ACC112 (cell line): ENCODE measurements around the gene CDH4.

Experiments
- H2AFZ ChIP-seq: fragments of 200-600 bp; sonication (generic); one replicate; pipeline ENCODE4 v1.6.0; 2017; ENCODE audit warnings: antibody characterized with exemption, low read length; ENCODE audit not compliant: unreplicated experiment
- H3K27ac ChIP-seq: fragments of 200-600 bp; sonication (generic); 2 replicates; pipeline ENCODE4 v1.5.1; 2014; ENCODE audit warnings: low read depth, mild to moderate bottlenecking, antibody characterized with exemption, low read length, moderate library complexity
- H3K27me3 ChIP-seq: fragments of 200-600 bp; sonication (generic); 2 replicates; pipeline ENCODE4 v1.6.1; 2014; ENCODE audit warnings: mild to moderate bottlenecking, antibody characterized with exemption, low read length, moderate library complexity, mixed read lengths; ENCODE audit not compliant: insufficient read depth
- H3K36me3 ChIP-seq: fragments of 200-600 bp; sonication (generic); 2 replicates; pipeline ENCODE4 v1.6.1; 2016; ENCODE audit warnings: mild to moderate bottlenecking, antibody characterized with exemption, low read length, moderate library complexity, mixed read lengths; ENCODE audit not compliant: insufficient read depth
- H3K4me1 ChIP-seq: fragments of 200-600 bp; sonication (generic); one replicate; pipeline ENCODE4 v1.6.1; 2016; ENCODE audit warnings: low read length, mixed read lengths; ENCODE audit not compliant: insufficient read depth, unreplicated experiment, control insufficient read depth
- H3K4me3 ChIP-seq: fragments of 200-600 bp; sonication (generic); 2 replicates; pipeline ENCODE4 v1.5.1; 2014; ENCODE audit warnings: mild to moderate bottlenecking, low read depth, low read length
- H3K79me2 ChIP-seq: fragments of 200-600 bp; sonication (generic); one replicate; pipeline ENCODE4 v1.6.0; 2016; ENCODE audit warnings: low read length; ENCODE audit not compliant: control insufficient read depth, unreplicated experiment, insufficient read depth

The CDH4 gene

DNA sequence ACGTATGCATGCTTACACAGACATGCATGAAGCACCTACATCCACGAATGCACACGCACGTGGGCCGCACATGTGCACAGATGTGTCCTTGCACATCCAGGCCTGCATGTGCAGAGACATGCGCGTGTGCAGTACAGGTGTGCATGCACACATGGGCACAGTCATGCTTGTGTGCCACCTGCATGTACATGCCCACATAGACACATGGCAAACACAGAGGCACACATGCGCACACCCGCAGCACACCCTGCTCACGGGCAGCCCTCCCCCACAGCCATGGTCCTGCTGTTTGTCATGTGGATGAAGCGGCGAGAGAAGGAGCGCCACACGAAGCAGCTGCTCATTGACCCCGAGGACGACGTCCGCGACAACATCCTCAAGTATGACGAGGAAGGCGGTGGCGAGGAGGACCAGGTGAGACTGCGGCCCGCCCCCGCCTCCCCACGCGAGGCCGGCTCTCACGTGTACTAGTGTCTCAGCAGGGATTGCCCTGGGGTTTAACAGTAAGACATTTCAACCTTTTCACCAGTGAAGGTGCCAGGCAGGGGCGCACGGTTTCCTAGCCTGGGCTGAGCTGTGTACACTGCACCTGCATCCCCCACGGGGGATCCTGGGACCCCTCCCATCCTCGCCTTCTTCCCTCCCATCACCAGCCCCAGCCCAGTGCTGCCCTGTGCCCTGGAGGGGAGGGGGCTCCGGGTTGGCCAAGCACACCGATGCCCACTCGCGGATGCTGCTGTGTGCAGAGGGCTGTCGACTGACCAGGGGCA is 680.8 kb downstream of the CDH4 start:
- no peaks in the 10 kb centered on the region for H3K27me3 ChIP-seq
- no peaks in the 10 kb centered on the region for H3K36me3 ChIP-seq
- H2AFZ ChIP-seq: no peak overlapping the region
- no peak overlapping the region for H3K27ac ChIP-seq
- no peaks in the 10 kb centered on the region for H3K4me1 ChIP-seq
- no peaks in the 10 kb centered on the region for H3K79me2 ChIP-seq
- H3K4me3 ChIP-seq: no peak overlapping the region

DNA sequence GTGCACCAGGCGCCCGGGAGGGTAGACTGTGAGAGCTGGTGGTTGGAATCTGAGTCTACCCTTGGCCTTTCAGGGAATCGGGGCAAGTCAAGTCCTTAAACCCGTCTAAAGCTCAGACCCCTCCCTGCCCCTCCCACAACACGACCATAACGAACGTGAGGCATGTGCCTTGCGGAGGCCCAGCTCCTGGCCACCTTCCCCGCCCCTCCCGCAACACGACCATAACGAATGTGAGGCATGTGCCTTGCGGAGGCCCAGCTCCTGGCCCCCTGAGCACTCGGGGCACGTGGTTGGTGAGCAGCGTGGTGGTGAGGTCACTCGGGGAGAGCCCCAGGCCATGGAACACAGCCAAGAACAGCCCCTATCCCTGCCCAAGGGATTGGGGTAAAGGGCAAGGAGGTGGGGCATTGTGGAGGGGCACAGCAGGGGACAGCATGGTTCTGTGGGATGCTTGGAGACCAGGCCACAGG is 681.5 kb downstream of the CDH4 start:
- Histone ChIP-seq H3K4me3 (no peak overlapping the region), H3K27me3 (no peaks in the 10 kb centered on the region), H3K36me3 (no peaks in the 10 kb centered on the region), H3K27ac (no peak overlapping the region), H3K4me1 (no peaks in the 10 kb centered on the region), H3K79me2 (no peaks in the 10 kb centered on the region), H2AFZ (no peak overlapping the region)

DNA sequence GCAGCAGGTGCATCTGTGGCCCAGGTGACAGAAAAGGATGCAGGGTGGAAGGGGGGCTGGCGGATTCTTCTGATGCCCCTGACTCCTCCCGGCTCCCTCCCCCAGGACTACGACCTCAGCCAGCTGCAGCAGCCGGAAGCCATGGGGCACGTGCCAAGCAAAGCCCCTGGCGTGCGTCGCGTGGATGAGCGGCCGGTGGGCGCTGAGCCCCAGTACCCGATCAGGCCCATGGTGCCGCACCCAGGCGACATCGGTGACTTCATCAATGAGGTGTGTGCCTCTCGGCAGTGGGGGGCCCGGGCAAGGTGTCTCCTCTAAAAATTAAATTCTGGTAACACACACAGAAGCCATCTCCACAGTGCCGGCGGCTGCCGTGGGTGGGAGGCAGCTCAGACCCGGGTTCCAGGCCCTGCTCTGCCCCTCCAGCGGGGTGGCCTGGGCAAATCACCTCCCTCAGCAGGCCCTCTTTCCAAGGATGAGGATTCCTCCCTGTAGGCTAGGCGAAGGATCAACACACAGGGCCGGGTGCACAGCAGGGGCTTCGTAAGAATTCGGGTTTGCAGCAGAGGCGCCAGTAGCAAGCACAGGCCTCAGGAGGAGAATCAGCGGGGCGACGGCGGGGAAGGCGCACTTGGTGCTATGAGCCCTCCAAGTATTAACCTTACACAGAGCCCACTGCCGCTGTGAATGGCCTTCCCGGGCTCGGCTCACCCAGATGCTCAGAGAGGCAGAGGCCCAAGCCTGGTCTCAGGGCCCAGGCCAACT is 682.1 kb downstream of the CDH4 start:
- no peaks in the 10 kb centered on the region for H3K27me3 ChIP-seq
- no peak overlapping the region for H2AFZ ChIP-seq
- no peaks in the 10 kb centered on the region for H3K79me2 ChIP-seq
- no peaks in the 10 kb centered on the region for H3K4me1 ChIP-seq
- no peak overlapping the region for H3K4me3 ChIP-seq
- H3K27ac ChIP-seq: no peak overlapping the region
- no peaks in the 10 kb centered on the region for H3K36me3 ChIP-seq

DNA sequence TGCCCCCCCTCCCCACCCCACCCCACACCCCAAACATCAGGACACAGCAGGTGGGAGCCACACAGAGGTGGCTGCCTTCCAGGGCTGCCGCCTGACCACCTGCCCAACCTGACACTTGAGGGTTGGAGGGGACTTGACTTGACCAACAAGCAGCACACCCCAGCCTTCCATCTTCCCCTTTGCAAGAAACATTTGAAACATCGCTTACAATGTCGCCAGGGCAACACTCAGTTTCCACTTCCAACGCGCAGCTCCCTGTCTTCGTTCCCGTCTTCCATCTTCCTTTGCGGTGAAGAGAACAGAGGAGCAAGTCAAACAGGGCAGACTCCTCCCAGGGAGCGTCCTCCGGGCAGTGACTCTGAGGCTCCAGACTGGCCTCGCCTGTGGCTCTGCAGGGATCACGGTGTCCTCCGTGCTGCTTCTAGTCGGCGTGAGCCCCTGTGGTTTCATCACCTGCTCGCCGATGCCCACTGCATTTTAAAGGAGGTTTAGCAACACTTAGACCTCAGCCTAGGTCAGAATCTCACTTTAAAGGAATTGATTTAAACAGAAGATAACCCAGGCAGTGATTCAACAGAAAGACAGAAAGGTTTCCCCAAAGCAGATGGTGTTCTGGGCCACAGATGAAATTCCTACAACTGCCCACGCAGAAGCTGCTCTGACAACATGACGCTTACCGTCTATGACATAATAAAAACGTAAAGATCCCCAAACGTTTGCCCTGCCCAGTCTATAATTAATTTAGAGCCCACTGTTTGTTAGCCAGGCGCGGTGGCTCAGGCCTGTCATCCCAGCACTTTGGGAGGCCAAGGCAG is 682.9 kb downstream of the CDH4 start:
- no peaks in the 10 kb centered on the region for H3K36me3 ChIP-seq
- H3K4me1 ChIP-seq: no peaks in the 10 kb centered on the region
- H3K27me3 ChIP-seq: no peaks in the 10 kb centered on the region
- no peak overlapping the region for H2AFZ ChIP-seq
- no peaks in the 10 kb centered on the region for H3K79me2 ChIP-seq
- no peak overlapping the region for H3K4me3 ChIP-seq
- no peak overlapping the region for H3K27ac ChIP-seq

DNA sequence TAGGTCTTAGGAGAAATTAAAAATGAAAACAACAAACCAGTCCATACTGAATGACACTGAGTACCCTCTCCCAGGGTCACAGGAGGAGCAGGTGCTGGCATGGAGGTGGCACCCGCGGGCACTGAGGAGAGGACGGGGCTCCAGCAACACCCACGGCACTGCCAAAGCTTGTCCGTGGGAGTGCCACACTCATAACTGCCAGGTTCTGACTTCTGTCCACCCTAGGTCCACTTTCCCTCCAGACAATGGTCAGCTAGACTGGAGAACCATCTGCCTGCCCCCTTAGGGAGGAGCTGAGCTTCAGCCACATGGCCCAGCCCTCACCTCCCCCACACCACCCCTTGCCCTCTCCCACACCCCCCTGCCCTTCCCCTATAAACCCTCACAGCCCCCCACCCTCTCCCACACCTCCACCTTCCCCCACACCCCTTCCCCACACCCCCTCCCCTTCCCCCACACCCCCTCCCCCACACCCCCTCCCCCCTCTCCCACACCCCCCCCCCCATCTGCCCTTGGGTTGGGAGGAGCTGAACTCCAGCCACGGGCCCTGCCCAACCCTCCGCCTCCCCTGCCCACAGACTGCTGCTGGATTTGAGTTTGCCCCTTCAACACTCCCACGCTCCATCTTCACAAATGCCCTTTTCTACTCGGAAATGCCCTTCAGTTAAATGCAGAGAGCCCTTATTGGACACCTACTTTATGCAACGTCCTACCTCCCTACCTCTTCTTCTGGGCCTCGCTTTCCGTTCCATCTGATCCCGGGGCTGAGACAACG is 684.1 kb downstream of the CDH4 start:
- Histone ChIP-seq H3K36me3 (no peaks in the 10 kb centered on the region), H3K4me1 (no peaks in the 10 kb centered on the region), H3K4me3 (no peak overlapping the region), H3K79me2 (no peaks in the 10 kb centered on the region), H3K27me3 (no peaks in the 10 kb centered on the region), H2AFZ (no peak overlapping the region), H3K27ac (no peak overlapping the region)

DNA sequence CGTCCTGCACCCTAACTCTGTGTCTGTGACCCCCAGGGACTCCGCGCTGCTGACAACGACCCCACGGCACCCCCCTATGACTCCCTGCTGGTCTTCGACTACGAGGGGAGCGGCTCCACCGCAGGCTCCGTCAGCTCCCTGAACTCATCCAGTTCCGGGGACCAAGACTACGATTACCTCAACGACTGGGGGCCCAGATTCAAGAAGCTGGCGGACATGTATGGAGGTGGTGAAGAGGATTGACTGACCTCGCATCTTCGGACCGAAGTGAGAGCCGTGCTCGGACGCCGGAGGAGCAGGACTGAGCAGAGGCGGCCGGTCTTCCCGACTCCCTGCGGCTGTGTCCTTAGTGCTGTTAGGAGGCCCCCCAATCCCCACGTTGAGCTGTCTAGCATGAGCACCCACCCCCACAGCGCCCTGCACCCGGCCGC is 684.7 kb downstream of the CDH4 start:
- Histone ChIP-seq H3K4me1 (no peaks in the 10 kb centered on the region), H3K27ac (no peak overlapping the region), H3K79me2 (no peaks in the 10 kb centered on the region), H3K4me3 (no peak overlapping the region), H2AFZ (no peak overlapping the region), H3K27me3 (no peaks in the 10 kb centered on the region), H3K36me3 (no peaks in the 10 kb centered on the region)

DNA sequence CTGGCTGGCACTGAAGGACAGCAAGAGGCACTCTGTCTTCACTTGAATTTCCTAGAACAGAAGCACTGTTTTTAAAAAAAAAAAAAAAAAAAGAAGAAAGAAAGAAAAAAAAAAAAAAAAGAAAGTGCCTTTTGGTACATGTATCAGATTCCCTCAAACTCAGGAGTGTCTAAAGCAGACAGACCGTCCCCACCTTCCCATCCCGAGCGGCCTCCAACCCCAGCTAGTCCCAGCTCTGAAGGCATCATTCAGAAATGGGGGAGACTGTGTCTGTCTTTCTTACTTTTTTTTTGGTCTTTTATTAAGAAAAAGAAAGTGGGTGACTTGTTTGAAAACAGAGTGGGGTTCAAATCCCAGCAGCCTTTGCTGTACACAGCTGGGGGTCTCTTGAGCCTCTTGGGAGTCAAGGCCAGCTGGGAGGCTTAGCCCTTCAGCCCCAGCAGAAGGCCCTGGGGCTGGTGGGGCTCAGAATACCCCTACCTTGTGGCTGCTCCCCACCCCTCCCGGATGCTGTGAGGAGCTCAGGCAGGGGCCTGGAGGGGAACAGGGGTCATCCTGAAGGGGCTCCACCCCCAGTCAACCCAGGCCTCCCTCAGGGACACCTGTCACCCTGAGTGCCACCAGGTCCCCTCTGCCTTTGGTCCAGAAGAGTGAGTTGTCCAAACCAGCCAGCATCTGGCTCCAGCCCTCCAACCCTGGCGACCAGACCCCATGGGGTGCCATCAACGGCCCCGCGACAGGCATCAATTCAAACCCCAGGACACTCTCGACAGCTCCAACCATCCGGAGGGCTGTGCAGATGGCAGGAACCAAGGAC is 685.3 kb downstream of the CDH4 start:
- H3K79me2 ChIP-seq: no peaks in the 10 kb centered on the region
- no peak overlapping the region for H3K27ac ChIP-seq

DNA sequence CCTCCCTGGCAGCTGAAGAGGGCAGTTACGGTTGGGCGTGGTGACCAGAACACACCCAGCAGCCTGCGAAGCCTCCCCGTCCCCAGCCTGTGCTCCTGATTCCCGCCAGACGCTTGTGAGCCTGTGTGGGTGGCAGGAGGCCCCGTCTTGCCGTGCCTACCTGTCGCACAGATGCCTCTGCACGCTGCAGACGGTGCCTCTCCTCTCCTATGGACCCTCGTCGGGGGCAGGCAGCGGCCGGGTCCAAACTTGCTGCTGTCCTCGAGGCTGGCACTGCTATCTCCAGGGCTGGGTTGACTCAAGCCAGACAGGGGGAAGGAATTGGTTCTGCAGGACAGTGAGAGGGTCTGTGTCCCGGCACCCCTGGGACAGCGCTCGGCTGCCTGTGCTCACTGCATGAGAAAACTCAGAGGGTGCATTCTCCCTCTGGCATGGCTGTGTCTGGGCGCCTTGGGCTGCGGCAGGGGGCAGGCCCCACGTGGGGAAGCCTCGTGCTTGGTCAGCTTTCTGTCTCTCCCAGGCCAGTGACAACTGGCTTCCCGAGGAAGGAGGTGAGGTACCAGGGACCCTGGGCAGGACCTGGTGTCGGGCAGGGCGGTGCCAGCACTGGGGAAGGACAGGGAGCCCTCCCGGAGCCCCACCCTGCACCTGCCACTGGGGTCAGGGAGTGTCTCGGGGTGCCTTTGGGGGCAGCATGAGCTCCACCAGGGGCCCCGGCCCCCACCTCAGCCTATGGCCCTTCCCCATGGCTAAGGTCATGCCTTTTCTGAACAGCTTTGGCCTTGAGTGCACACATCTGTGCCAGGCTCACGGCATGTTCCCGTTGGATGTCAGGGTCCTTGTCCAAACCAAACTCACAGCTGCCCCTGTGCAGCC is 686.1 kb downstream of the CDH4 start:
- no peaks in the 10 kb centered on the region for H3K36me3 ChIP-seq
- H3K4me3 ChIP-seq: no peak overlapping the region
- no peaks in the 10 kb centered on the region for H3K27me3 ChIP-seq
- H3K4me1 ChIP-seq: no peaks in the 10 kb centered on the region
- H3K27ac ChIP-seq: no peak overlapping the region
- no peaks in the 10 kb centered on the region for H3K79me2 ChIP-seq
- H2AFZ ChIP-seq: no peak overlapping the region

More for the DNA sequence above, 685.3 kb downstream of the CDH4 start:
- H3K4me3 ChIP-seq: no peak overlapping the region
- H3K27me3 ChIP-seq: no peaks in the 10 kb centered on the region
- H3K4me1 ChIP-seq: no peaks in the 10 kb centered on the region
- H2AFZ ChIP-seq: no peak overlapping the region
- H3K36me3 ChIP-seq: no peaks in the 10 kb centered on the region
